T-helper 1 cell treated with Interleukin-12 subunit alpha and Interleukin-12 subunit beta and Interleukin-4 antibody, amounts not matched to agents 30 ng/mL and 1 ng/mL, for 36 hours (primary cell): Measurements from ENCODE around the gene NAGPA. TPM values are rescaled to one million over a fixed set of nuclear protein-coding genes. Genes with fewer than 3 reads are reported as not detected.

Source experiments
- intact Hi-C: fragments of 100-400 bp; cut with micrococcal nuclease; formaldehyde crosslinking; loops from one replicate; pipeline ENCODE4 v1.15.1; 2024
- total RNA-seq: library from RNA; stranded (reverse); gene quantifications from 2 replicates; pipeline ENCODE4 v1.2.3, GENCODE V29; 2022

Gene NAGPA
- total RNA-seq, 1 donor from 2014 or later = 14.9 TPM

GRCh38 chr16:5006348-5007193 is 27.2 kb downstream of the NAGPA start:
- intact Hi-C loops = no loop called here

- intact Hi-C loops = no loop called here
Measured at GRCh38 chr16:5005916-5006315, 27.8 kb downstream of the NAGPA start.

- intact Hi-C loops = no loop called here
Measured at GRCh38 chr16:5004311-5004710, 29.4 kb downstream of the NAGPA start.

- intact Hi-C loops = no loop called here
Measured at GRCh38 chr16:5003828-5004227, 29.9 kb downstream of the NAGPA start.

DNA sequence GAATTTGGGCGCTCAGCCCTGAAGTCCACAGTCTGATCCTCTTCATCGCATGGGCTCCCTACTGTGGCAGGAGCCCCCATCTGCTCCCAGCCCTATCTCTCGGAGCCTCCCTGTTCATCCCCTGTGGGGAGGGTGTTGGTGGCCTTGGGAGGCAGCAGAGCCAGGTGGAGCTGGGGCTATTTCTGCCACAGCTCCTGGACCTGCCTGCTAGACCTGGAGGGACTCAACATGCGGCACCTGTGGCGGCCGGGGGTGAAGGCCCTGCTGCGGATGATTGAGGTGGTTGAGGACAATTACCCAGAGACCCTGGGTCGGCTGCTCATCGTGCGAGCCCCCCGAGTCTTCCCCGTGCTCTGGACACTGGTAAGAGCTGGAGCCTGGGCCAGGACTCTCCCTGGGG is 30.5 kb downstream of the NAGPA start:
- intact Hi-C loops = no loop called here

DNA sequence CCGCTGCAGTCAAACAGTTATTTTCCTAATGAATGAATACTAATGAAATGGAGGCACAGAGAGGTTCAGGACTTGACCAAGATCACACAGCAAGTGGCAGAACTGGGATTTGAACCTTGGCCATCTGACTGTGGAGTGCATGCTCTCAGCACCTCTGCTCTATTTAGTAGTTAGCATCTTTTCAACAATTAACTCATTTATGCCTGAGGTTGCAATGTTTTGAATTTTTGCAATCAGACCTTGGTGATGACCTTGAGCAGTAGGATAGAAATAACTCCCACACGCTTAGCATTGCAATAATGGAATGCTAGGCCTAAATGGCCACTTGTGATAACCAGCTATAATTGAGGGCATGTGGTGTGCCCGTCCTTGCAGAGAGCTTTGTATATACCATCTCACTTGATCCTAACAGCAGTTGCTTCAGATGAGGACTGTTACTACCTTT is 31.0 kb downstream of the NAGPA start:
- intact Hi-C loops = no loop called here

GRCh38 chr16:5001986-5002385 is 31.7 kb downstream of the NAGPA start:
- intact Hi-C loops = no loop called here

- intact Hi-C loops = no loop called here
Measured at GRCh38 chr16:5001571-5001970, 32.2 kb downstream of the NAGPA start.

DNA sequence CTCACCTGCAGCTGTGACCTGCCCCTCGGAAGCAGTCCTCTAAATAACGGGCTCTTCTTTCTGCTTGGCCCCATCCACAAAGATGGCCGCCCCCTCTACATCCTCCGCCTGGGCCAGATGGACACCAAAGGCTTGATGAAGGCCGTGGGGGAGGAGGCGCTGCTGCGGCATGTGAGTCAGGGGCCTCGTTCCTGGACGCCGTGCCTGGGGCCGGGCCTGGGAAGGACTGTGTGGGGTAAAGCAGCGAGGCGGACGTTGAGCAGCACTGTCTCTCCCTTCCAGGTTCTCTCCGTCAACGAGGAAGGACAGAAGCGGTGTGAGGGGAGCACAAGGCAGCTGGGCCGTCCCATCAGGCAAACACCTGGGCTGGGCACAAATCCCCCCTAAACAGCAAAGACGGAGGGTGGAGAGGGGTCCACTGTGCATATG is 33.1 kb downstream of the NAGPA start:
- intact Hi-C loops = no loop called here

GRCh38 chr16:4994719-4995434 is 38.9 kb downstream of the NAGPA start:
- intact Hi-C loops = no loop called here

DNA sequence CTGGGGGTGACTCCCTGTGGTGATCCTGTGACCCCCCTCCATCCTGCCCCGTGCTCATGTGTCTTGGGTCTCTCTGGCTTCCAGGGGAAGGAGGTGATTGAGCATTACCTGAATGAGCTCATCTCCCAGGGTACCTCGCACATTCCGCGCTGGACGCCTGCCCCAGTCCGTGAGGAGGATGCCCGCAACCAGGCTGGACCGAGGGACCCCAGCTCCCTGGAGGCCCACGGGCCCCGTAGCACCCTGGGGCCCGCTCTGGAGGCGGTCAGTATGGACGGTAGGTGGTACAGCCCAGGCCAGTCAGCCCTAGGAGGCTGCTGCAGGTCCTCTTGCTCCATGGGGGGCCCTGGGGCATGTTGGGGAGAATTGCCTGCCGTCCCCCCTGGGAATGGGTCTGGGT is 42.0 kb downstream of the NAGPA start:
- intact Hi-C loops = no loop called here

- intact Hi-C loops = no loop called here
Measured at GRCh38 chr16:4990415-4990814, 43.3 kb downstream of the NAGPA start.

GRCh38 chr16:4989391-4990006 is 44.2 kb downstream of the NAGPA start:
- intact Hi-C loops = no loop called here

GRCh38 chr16:4988647-4989046 is 45.1 kb downstream of the NAGPA start:
- intact Hi-C loops = no loop called here

- intact Hi-C loops = no loop called here
Measured at GRCh38 chr16:4987580-4988374, 46.0 kb downstream of the NAGPA start.

GRCh38 chr16:4987250-4987579 is 46.5 kb downstream of the NAGPA start:
- intact Hi-C loops = no loop called here

DNA sequence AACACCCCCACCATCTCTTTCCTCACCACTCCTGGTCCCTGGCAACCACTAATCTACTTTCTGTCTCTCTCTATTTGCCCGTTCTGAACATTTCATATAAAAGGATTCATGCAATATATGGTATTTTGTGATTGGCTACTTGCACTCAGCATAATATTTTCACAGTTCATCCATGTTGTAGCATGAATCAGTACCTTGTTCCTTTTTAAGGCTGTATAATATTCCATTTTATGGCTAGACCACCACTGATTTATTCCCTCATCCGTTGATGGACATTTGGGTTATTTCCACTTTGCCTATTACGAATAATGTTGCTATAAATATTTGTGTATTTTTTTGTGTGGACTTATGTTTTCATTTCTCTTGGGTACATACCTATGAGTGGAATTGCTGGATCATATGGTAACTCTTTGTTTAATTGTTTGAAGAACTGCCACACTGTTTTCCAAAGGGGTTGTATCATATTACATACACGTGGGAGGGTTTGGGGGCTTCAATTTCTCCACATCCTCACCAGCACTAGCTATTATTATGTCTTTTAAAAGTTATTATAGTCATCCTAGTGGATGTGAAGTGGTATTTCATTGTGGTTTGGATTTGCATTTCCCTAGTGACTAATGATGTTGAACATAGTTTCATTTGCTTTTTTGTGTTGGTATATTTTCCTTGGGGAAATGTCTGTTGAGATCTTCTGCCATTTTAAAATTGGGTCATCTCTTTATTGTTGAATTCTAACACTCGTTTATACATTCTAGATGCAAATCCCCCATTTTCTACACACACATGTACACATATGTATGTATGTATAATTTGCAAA is 49.4 kb downstream of the NAGPA start:
- intact Hi-C loops = no loop called here

DNA sequence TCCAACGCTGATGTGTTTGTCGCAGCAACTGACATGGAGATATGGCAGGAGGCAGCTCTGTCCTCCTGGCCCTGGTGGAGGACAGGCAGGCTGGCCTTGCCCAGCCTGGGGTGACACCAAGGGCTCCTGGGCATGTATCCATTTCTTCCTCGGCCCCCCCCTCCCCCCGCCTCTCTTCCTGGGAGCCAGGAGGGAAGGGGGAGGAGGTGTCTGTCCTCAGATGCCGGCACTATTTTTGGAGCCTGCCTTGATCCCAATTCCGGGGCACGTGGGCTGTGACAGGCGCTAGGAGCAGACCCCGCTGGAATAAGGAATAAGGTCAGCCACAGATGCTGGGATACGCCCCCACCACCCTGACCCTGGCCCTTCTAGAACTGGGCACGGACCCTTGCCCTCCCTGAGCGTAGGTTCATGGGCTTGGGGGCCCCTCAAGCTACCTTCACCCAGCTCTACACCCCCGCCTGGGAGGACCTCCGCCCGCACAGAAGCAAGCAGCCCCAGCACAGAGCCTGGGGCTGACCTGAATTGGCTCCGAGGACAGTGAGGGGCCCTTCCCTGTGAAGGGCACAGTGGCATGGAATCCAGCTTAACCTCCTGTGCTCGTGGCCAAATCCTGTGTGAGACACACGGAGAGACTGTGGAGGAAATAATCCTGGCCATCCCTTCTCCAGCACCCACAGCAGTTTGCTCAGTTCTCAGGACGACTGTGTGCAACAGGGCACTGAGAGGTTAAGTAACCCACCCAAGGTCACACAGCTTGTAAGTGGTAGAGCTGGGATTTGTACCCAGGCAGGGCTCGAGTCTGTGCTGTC is 51.5 kb downstream of the NAGPA start:
- intact Hi-C loops = no loop called here

- intact Hi-C loops = no loop called here
Measured at GRCh38 chr16:4981473-4981872, 52.3 kb downstream of the NAGPA start.

- intact Hi-C loops = no loop called here
Measured at GRCh38 chr16:4980691-4981090, 53.0 kb downstream of the NAGPA start.
